ENCODE results near the gene FOXN4. TPM values are rescaled to one million over a fixed set of nuclear protein-coding genes. Genes with fewer than 3 reads are reported as not detected.

The FOXN4 gene
- total and polyA plus RNA-seq, 10 donors, result 0.05 TPM; not detected in 9

DNA sequence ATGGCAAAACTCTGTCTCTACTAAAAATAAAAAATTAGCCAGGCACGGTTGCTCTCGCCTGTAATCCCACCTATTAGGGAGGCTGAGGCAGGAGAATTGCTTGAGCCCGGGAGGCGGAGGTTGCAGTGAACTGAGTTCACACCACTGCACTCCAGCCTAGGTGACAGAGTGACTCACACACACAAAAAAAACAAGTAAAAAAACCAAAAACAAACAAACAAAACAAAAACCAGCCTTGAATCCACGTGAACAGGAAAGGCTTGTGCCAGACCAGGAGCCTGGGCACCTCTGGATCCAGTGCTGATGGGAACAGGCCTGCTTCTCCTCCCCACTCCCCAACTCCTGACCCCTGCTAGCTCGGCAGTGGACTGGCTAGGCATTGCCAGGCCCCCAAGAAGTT lies 3.5 kb downstream of the FOXN4 start:
- Histone ChIP-seq H3K27me3 (replicated peaks in 1 of 7) (peaks cover 4 to 92% (median 42%) of the 10 kb centered on the region in 7 donors), H3K9me3 (no peaks in the 10 kb centered on the region), H3K4me1 (peaks cover 11 to 18% (median 16%) of the 10 kb centered on the region in 6 donors), H3K36me3 (no peaks in the 10 kb centered on the region), H3K4me3 (no peak overlapping the region), H3K27ac (no peak overlapping the region)
- no peak for DNase-seq
- intact Hi-C loops (cut with DNase I; ENCODE audit: low total_unique reads), result no loop called here
- TF ChIP-seq POLR2AphosphoS5 (IDR thresholded peaks at IDR 0.05) (no peak), POLR2A (IDR thresholded peaks at IDR 0.05) (no peak)
- TF ChIP-seq, protein P1, sequence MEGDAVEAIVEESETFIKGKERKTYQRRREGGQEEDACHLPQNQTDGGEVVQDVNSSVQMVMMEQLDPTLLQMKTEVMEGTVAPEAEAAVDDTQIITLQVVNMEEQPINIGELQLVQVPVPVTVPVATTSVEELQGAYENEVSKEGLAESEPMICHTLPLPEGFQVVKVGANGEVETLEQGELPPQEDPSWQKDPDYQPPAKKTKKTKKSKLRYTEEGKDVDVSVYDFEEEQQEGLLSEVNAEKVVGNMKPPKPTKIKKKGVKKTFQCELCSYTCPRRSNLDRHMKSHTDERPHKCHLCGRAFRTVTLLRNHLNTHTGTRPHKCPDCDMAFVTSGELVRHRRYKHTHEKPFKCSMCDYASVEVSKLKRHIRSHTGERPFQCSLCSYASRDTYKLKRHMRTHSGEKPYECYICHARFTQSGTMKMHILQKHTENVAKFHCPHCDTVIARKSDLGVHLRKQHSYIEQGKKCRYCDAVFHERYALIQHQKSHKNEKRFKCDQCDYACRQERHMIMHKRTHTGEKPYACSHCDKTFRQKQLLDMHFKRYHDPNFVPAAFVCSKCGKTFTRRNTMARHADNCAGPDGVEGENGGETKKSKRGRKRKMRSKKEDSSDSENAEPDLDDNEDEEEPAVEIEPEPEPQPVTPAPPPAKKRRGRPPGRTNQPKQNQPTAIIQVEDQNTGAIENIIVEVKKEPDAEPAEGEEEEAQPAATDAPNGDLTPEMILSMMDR (IDR thresholded peaks at IDR 0.05 in 8 of 11, conservative IDR thresholded peaks at IDR 0.05 in 3 of 11), result no peak
- 74 to 85% (median 75%) methylated on average over 6 of the region's 6 CpGs for WGBS, 5 donors

- TF ChIP-seq, protein P1 (IDR thresholded peaks at IDR 0.05 in 8 of 11, conservative IDR thresholded peaks at IDR 0.05 in 3 of 11), result no peak
- TF ChIP-seq POLR2A (IDR thresholded peaks at IDR 0.05), result no peak
- TF ChIP-seq POLR2AphosphoS5 (IDR thresholded peaks at IDR 0.05), result no peak
- Histone ChIP-seq H3K27ac (no peak overlapping the region), H3K9me3 (no peaks in the 10 kb centered on the region), H3K4me1 (peaks cover 6 to 11% (median 9%) of the 10 kb centered on the region in 6 donors), H3K4me3 (no peak overlapping the region), H3K27me3 (replicated peaks in 1 of 7) (peaks cover 4 to 81% (median 34%) of the 10 kb centered on the region in 7 donors), H3K36me3 (no peaks in the 10 kb centered on the region)
- intact Hi-C loops (cut with DNase I; ENCODE audit: low total_unique reads), result no loop called here
- DNase-seq, result no peak
- whole genome bisulfite sequencing, 5 donors, result 39 to 66% (median 40%) methylated on average over 7 to 8 of the region's 8 CpGs
These were observed 4.6 kb downstream of the FOXN4 start for GRCh38 chr12:109304485-109304884.

GRCh38 chr12:109302770-109303169 lies 6.3 kb downstream of the FOXN4 start:
- Histone ChIP-seq H3K4me3 (no peak overlapping the region), H3K4me1 (no peaks in the 10 kb centered on the region), H3K27me3 (replicated peaks in 1 of 7) (peaks cover 4 to 64% (median 16%) of the 10 kb centered on the region in 7 donors)

DNA sequence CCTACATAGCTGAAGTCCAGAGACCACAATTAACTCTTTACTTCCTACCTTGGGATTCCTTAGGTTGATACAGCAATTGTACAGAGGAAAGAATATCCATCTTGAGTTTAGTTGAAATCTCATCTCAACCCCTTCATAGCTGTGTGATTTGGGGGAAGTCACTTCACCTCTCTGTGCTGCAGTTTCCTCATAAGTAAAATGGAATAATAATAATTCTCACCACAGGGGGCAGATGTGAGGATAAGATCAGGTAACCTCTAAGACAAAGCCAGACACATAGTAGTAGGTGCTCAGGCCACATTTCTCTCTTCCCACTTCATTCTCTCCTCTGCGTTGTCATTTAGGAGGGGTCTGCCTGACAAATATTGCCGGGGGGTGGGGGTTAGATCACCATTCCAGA lies 6.7 kb downstream of the FOXN4 start:
- intact Hi-C loops (cut with DNase I; ENCODE audit: low total_unique reads), result no loop called here
- TF ChIP-seq POLR2A (IDR thresholded peaks at IDR 0.05) (no peak), POLR2AphosphoS5 (IDR thresholded peaks at IDR 0.05) (no peak)
- TF ChIP-seq, protein P1 (IDR thresholded peaks at IDR 0.05 in 8 of 11, conservative IDR thresholded peaks at IDR 0.05 in 3 of 11), result no peak
- H3K4me1 ChIP-seq, result no peaks in the 10 kb centered on the region
- no peak overlapping the region for H3K27ac ChIP-seq
- 61 to 85% (median 66%) methylated on average over 2 of the region's 2 CpGs for WGBS, 5 donors
- no peak overlapping the region for H3K4me3 ChIP-seq
- peaks cover 4 to 60% (median 12%) of the 10 kb centered on the region in 7 donors for H3K27me3 ChIP-seq (replicated peaks in 1 of 7)
- H3K9me3 ChIP-seq, result no peaks in the 10 kb centered on the region
- H3K36me3 ChIP-seq, result no peaks in the 10 kb centered on the region
- DNase-seq, result no peak

More at GRCh38 chr12:109302770-109303169, 6.3 kb downstream of the FOXN4 start:
- 70 to 90% (median 81%) methylated on average over 5 of the region's 5 CpGs for WGBS, 5 donors
- no peak for DNase-seq
- intact Hi-C loops (cut with DNase I; ENCODE audit: low total_unique reads), result no loop called here
- H3K9me3 ChIP-seq, result no peaks in the 10 kb centered on the region
- no peaks in the 10 kb centered on the region for H3K36me3 ChIP-seq
- H3K27ac ChIP-seq, result no peak overlapping the region
- TF ChIP-seq POLR2AphosphoS5 (IDR thresholded peaks at IDR 0.05), result no peak
- TF ChIP-seq, protein P1 (IDR thresholded peaks at IDR 0.05 in 8 of 11, conservative IDR thresholded peaks at IDR 0.05 in 3 of 11), result no peak
- TF ChIP-seq POLR2A (IDR thresholded peaks at IDR 0.05), result no peak

All from spleen (tissue), 11 donors.